ENCODE data around the gene ZFYVE9.

ZFYVE9 gene

DNA sequence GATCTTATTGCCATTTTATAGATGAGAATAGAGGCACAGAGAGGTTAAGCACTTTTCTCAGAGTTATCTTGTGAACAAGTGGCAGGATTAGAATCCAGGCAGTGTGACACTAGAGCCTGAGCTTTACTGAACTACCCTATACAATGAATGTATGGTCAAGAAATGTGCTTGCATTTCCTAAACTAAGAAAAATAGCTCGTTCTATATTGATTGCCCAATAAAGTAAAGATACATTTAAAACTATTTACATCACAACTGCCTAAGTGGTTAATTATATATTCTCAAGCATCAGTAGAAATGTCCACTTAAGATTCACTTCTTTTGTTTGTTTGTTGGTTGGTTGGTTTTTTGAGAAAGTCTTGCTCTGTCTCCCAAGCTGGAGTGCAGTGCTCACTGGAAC is 91.6 kb downstream of the ZFYVE9 start:
- Mint-ChIP-seq H3K9me3 (no peaks in the 10 kb centered on the region), H3K4me3 (no peak overlapping the region), H3K27ac (no peak overlapping the region), H3K27me3 (peaks cover 85% of the 10 kb centered on the region), H3K36me3 (ENCODE audit: low read depth) (no peaks in the 10 kb centered on the region), H3K4me1 (ENCODE audit: low read depth) (peaks cover 2% of the 10 kb centered on the region)
- intact Hi-C loops (cut with micrococcal nuclease): no loop called here

GRCh38 chr1:52234014-52234413 is 92.1 kb downstream of the ZFYVE9 start:
- H3K4me3 Mint-ChIP-seq: no peak overlapping the region
- peaks cover 6% of the 10 kb centered on the region for H3K4me1 Mint-ChIP-seq (ENCODE audit: low read depth)
- intact Hi-C loops (cut with micrococcal nuclease): no loop called here
- no peaks in the 10 kb centered on the region for H3K36me3 Mint-ChIP-seq (ENCODE audit: low read depth)
- H3K9me3 Mint-ChIP-seq: no peaks in the 10 kb centered on the region
- peaks cover 85% of the 10 kb centered on the region for H3K27me3 Mint-ChIP-seq
- no peak overlapping the region for H3K27ac Mint-ChIP-seq

- H3K9me3 Mint-ChIP-seq: no peaks in the 10 kb centered on the region
- H3K4me1 Mint-ChIP-seq (ENCODE audit: low read depth): peaks cover 6% of the 10 kb centered on the region
- no peak overlapping the region for H3K27ac Mint-ChIP-seq
- H3K36me3 Mint-ChIP-seq (ENCODE audit: low read depth): no peaks in the 10 kb centered on the region
- intact Hi-C loops (cut with micrococcal nuclease): no loop called here
- no peak overlapping the region for H3K4me3 Mint-ChIP-seq
- peaks cover 80% of the 10 kb centered on the region for H3K27me3 Mint-ChIP-seq
These were observed 92.8 kb downstream of the ZFYVE9 start for GRCh38 chr1:52234708-52235107.

- H3K27me3 Mint-ChIP-seq: peaks cover 77% of the 10 kb centered on the region
- H3K4me3 Mint-ChIP-seq: no peak overlapping the region
- H3K36me3 Mint-ChIP-seq (ENCODE audit: low read depth): no peaks in the 10 kb centered on the region
- no peak overlapping the region for H3K27ac Mint-ChIP-seq
- peaks cover 15% of the 10 kb centered on the region for H3K4me1 Mint-ChIP-seq (ENCODE audit: low read depth)
- intact Hi-C loops (cut with micrococcal nuclease): no loop called here
- H3K9me3 Mint-ChIP-seq: no peaks in the 10 kb centered on the region
These were observed 93.8 kb downstream of the ZFYVE9 start for GRCh38 chr1:52235646-52236045.

- Mint-ChIP-seq H3K4me1 (ENCODE audit: low read depth) (peaks cover 19% of the 10 kb centered on the region), H3K36me3 (ENCODE audit: low read depth) (no peaks in the 10 kb centered on the region), H3K27ac (no peak overlapping the region), H3K27me3 (peaks cover 68% of the 10 kb centered on the region), H3K9me3 (no peaks in the 10 kb centered on the region), H3K4me3 (no peak overlapping the region)
- intact Hi-C loops (cut with micrococcal nuclease): no loop called here
These were observed 95.5 kb downstream of the ZFYVE9 start for GRCh38 chr1:52237430-52237829.

DNA sequence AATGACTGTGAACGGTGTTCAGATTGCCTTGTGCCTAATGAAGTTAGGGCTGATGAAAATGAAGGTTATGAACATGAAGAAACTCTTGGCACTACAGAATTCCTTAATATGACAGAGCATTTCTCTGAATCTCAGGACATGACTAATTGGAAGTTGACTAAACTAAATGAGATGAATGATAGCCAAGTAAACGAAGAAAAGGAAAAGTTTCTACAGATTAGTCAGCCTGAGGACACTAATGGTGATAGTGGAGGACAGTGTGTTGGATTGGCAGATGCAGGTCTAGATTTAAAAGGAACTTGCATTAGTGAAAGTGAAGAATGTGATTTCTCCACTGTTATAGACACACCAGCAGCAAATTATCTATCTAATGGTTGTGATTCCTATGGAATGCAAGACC is 96.6 kb downstream of the ZFYVE9 start:
- Mint-ChIP-seq H3K36me3 (ENCODE audit: low read depth) (no peaks in the 10 kb centered on the region), H3K9me3 (no peaks in the 10 kb centered on the region), H3K27ac (no peak overlapping the region), H3K4me1 (ENCODE audit: low read depth) (peaks cover 19% of the 10 kb centered on the region), H3K27me3 (peaks cover 61% of the 10 kb centered on the region), H3K4me3 (no peak overlapping the region)
- intact Hi-C loops (cut with micrococcal nuclease): no loop called here

GRCh38 chr1:52238887-52239707 is 97.2 kb downstream of the ZFYVE9 start:
- Mint-ChIP-seq H3K9me3 (no peaks in the 10 kb centered on the region), H3K4me1 (ENCODE audit: low read depth) (peaks cover 19% of the 10 kb centered on the region), H3K27me3 (peaks cover 55% of the 10 kb centered on the region), H3K4me3 (no peak overlapping the region), H3K36me3 (ENCODE audit: low read depth) (no peaks in the 10 kb centered on the region), H3K27ac (no peak overlapping the region)
- intact Hi-C loops (cut with micrococcal nuclease): no loop called here

DNA sequence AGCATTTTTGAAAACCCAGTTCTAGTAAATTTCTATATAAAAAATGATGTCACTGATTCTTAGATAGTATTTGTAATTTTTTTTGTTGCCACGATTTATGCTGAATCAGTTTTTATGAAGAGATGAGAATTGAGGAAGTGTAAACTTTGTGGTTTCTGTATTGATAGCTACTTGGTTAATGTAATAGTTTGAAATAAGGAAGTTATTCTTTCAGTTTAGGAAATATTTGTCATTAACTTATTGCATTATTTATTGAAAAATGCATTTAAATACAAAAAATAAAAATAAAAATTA is 97.8 kb downstream of the ZFYVE9 start:
- H3K27ac Mint-ChIP-seq: no peak overlapping the region
- intact Hi-C loops (cut with micrococcal nuclease): no loop called here
- peaks cover 49% of the 10 kb centered on the region for H3K27me3 Mint-ChIP-seq

DNA sequence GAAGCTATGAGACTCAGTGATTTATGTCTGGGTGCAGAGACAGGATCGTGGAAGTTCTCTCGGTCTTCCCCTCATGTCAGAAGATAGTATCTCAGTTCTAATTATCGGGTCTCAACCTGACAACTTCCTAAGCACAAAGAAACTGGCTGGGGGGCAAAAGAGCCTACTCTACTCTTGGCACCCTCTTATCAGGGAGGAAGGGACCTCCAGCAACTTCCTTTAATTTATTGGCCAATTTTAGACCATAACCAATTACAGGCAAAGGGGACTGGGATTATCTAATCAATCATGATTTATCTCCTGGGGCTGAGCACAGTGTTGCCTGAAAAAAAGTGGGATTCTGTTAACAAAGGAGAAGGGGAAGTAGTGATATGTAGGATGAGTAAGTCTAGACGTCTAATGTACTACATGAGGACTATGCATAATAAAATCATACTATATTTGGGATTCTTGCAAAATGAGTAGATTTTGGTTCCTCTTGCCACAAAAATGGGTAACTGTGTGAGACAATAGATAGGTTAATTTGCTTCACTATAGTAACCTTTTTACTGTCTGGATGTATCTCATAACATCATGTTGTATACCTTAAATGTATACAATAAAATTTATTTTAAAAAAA is 98.8 kb downstream of the ZFYVE9 start:
- H3K4me3 Mint-ChIP-seq: no peak overlapping the region
- intact Hi-C loops (cut with micrococcal nuclease): no loop called here

More for the DNA sequence above, 97.8 kb downstream of the ZFYVE9 start:
- H3K9me3 Mint-ChIP-seq: no peaks in the 10 kb centered on the region
- H3K4me3 Mint-ChIP-seq: no peak overlapping the region
- H3K4me1 Mint-ChIP-seq (ENCODE audit: low read depth): peaks cover 19% of the 10 kb centered on the region
- no peaks in the 10 kb centered on the region for H3K36me3 Mint-ChIP-seq (ENCODE audit: low read depth)

GRCh38 chr1:52243221-52243987 is 101.5 kb downstream of the ZFYVE9 start:
- Mint-ChIP-seq H3K4me3 (no peak overlapping the region), H3K4me1 (ENCODE audit: low read depth) (peaks cover 17% of the 10 kb centered on the region), H3K9me3 (no peaks in the 10 kb centered on the region), H3K27me3 (peaks cover 43% of the 10 kb centered on the region), H3K36me3 (ENCODE audit: low read depth) (no peaks in the 10 kb centered on the region), H3K27ac (no peak overlapping the region)
- intact Hi-C loops (cut with micrococcal nuclease): no loop called here

More for the DNA sequence above, 98.8 kb downstream of the ZFYVE9 start:
- H3K36me3 Mint-ChIP-seq (ENCODE audit: low read depth): no peaks in the 10 kb centered on the region
- no peak overlapping the region for H3K27ac Mint-ChIP-seq
- H3K27me3 Mint-ChIP-seq: peaks cover 43% of the 10 kb centered on the region
- peaks cover 19% of the 10 kb centered on the region for H3K4me1 Mint-ChIP-seq (ENCODE audit: low read depth)
- no peaks in the 10 kb centered on the region for H3K9me3 Mint-ChIP-seq

GRCh38 chr1:52249831-52250230 is 107.9 kb downstream of the ZFYVE9 start:
- no peak overlapping the region for H3K4me3 Mint-ChIP-seq
- peaks cover 84% of the 10 kb centered on the region for H3K27me3 Mint-ChIP-seq
- H3K27ac Mint-ChIP-seq: no peak overlapping the region

GRCh38 chr1:52253421-52253820 is 111.5 kb downstream of the ZFYVE9 start:
- Mint-ChIP-seq H3K4me1 (ENCODE audit: low read depth) (no peaks in the 10 kb centered on the region), H3K27me3 (peaks cover 88% of the 10 kb centered on the region), H3K4me3 (no peak overlapping the region), H3K9me3 (no peaks in the 10 kb centered on the region), H3K27ac (no peak overlapping the region), H3K36me3 (ENCODE audit: low read depth) (no peaks in the 10 kb centered on the region)
- intact Hi-C loops (cut with micrococcal nuclease): no loop called here

More at GRCh38 chr1:52249831-52250230, 107.9 kb downstream of the ZFYVE9 start:
- Mint-ChIP-seq H3K4me1 (ENCODE audit: low read depth) (no peaks in the 10 kb centered on the region), H3K36me3 (ENCODE audit: low read depth) (no peaks in the 10 kb centered on the region), H3K9me3 (no peaks in the 10 kb centered on the region)
- intact Hi-C loops (cut with micrococcal nuclease): no loop called here

DNA sequence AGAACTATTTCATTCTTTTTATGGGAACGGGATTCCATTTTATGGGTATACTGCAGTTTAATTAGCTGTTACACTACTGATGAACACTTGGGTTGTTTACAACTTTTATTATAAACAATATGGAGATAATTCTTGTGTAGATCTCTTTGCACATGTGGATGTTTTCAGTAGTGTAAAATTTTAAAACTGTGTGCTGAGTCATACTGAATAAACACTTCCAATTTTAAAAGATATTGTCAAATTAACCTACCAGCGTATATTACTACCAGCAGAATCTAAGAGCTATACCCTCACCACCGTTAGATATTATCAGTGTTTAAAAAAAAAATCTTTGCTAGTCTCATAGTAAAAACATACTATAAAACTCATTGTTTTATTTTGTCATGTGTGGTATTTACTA is 118.0 kb downstream of the ZFYVE9 start:
- H3K27me3 Mint-ChIP-seq: peaks cover 84% of the 10 kb centered on the region
- H3K4me1 Mint-ChIP-seq (ENCODE audit: low read depth): peaks cover 7% of the 10 kb centered on the region
- intact Hi-C loops (cut with micrococcal nuclease): loop anchor here (5.0 kb wide), 1 partner anchor 38 kb away; no protein-coding TSS in a partner anchor
- no peaks in the 10 kb centered on the region for H3K9me3 Mint-ChIP-seq
- no peak overlapping the region for H3K27ac Mint-ChIP-seq
- H3K36me3 Mint-ChIP-seq (ENCODE audit: low read depth): no peaks in the 10 kb centered on the region
- H3K4me3 Mint-ChIP-seq: no peak overlapping the region
